CD14-positive monocyte (primary cell): ENCODE measurements around the gene BANP. TPM values are rescaled to one million over a fixed set of nuclear protein-coding genes. Genes with fewer than 3 reads are reported as not detected.
"Not testable (repeated sequence)": the region's sequence is repeated elsewhere in the genome, so short reads cannot be mapped to it uniquely, and the experiment has no call there.

Experiments
- DNase-seq, 3 donors: peaks; one replicate each; pipeline ENCODE4 v3.0.0-alpha.2; 2011 to 2022
- H2AFZ ChIP-seq: 2 replicates; pipeline ENCODE4 v1.6.0; 2012; ENCODE audit warnings: mild to moderate bottlenecking, low read depth, low read length, inconsistent platforms; ENCODE audit not compliant: insufficient read depth, poor library complexity, severe bottlenecking
- H3K27ac ChIP-seq, 2 donors: 1 replicate in 1 of 2; 2 replicates in 1 of 2; pipeline ENCODE4 v1.5.1; 2012 to 2013; ENCODE audit warnings: low read length in 2 of 2, control low read depth in 1 of 2, inconsistent platforms in 1 of 2, low read depth in 1 of 2, mild to moderate bottlenecking in 1 of 2
- H3K27me3 ChIP-seq, 2 donors: one replicate each; pipeline versions ENCODE4 v1.6.0 to v1.6.1; 2011 to 2013; ENCODE audit warnings: low read length in 2 of 2; ENCODE audit not compliant: control insufficient read depth in 2 of 2, insufficient read depth in 2 of 2
- H3K36me3 ChIP-seq, 2 donors: replicated peaks in 1 of 2; 1 replicate in 1 of 2; 2 replicates in 1 of 2; pipeline versions ENCODE4 v1.5.1 to v1.6.1; 2012 to 2013; ENCODE audit warnings: low read length in 2 of 2, control low read depth in 1 of 2, inconsistent platforms in 1 of 2, mild to moderate bottlenecking in 1 of 2; ENCODE audit not compliant: insufficient read depth in 2 of 2, control insufficient read depth in 1 of 2
- H3K4me1 ChIP-seq, 2 donors: 1 replicate in 1 of 2; 2 replicates in 1 of 2; pipeline versions ENCODE4 v1.5.1 to v1.6.1; 2012 to 2013; ENCODE audit warnings: low read length in 2 of 2, control low read depth in 1 of 2, inconsistent platforms in 1 of 2, mild to moderate bottlenecking in 1 of 2, moderate library complexity in 1 of 2; ENCODE audit not compliant: insufficient read depth in 2 of 2, control insufficient read depth in 1 of 2
- H3K4me2 ChIP-seq: replicated peaks from 2 replicates; pipeline ENCODE3; 2012; ENCODE audit warnings: low read length, moderate library complexity, mild to moderate bottlenecking; ENCODE audit not compliant: poor library complexity, severe bottlenecking; ENCODE audit errors: extremely low read depth
- H3K4me3 ChIP-seq, 3 experiments: fragments of 200-600 bp in 1 of 3; sonication (generic) in 1 of 3; replicated peaks in 1 of 3; 1 replicate in 2 of 3; 2 replicates in 1 of 3; pipeline ENCODE4 v1.5.1; 2011 to 2013; ENCODE audit warnings: low read length in 3 of 3, mild to moderate bottlenecking in 3 of 3, control low read depth in 2 of 3, low read depth in 2 of 3, inconsistent platforms in 1 of 3, moderate library complexity in 1 of 3
- H3K79me2 ChIP-seq: 2 replicates; pipeline ENCODE4 v1.6.0; 2012; ENCODE audit warnings: mild to moderate bottlenecking, control low read depth, inconsistent platforms, low read length, moderate library complexity; ENCODE audit not compliant: insufficient read depth
- H3K9ac ChIP-seq: 2 replicates; pipeline ENCODE4 v1.6.0; 2017; ENCODE audit warnings: low read length, mild to moderate bottlenecking; ENCODE audit not compliant: insufficient read depth, poor library complexity, severe bottlenecking
- H3K9me3 ChIP-seq, 2 donors: replicated peaks in 1 of 2; 1 replicate in 1 of 2; 2 replicates in 1 of 2; pipeline versions ENCODE4 v1.5.1 to v1.6.1; 2012 to 2013; ENCODE audit warnings: low read length in 2 of 2, control low read depth in 1 of 2; ENCODE audit not compliant: control insufficient read depth in 1 of 2, insufficient read depth in 1 of 2
- H4K20me1 ChIP-seq: 2 replicates; pipeline ENCODE4 v1.6.0; 2012; ENCODE audit warnings: mild to moderate bottlenecking, low read length, control low read depth, moderate library complexity; ENCODE audit not compliant: insufficient read depth
- H3K27ac Mint-ChIP-seq, 7 donors: one replicate each; pipeline ENCODE4 v1.8.0; 2020; ENCODE audit warnings: mild to moderate bottlenecking in 7 of 7, mixed read lengths in 7 of 7, moderate library complexity in 6 of 7, inconsistent platforms in 2 of 7
- H3K27me3 Mint-ChIP-seq, 3 donors: one replicate each; pipeline ENCODE4 v1.8.0; 2021 to 2022; ENCODE audit warnings: low read depth in 3 of 3, mild to moderate bottlenecking in 3 of 3, mixed read lengths in 3 of 3, moderate library complexity in 3 of 3, inconsistent platforms in 1 of 3
- H3K36me3 Mint-ChIP-seq, 2 donors: one replicate each; pipeline ENCODE4 v1.8.0; 2020; ENCODE audit warnings: mixed read lengths in 2 of 2, inconsistent platforms in 1 of 2, mild to moderate bottlenecking in 1 of 2
- H3K4me1 Mint-ChIP-seq: one replicate; pipeline ENCODE4 v1.8.0; 2020; ENCODE audit warnings: mild to moderate bottlenecking, mixed read lengths
- H3K4me3 Mint-ChIP-seq, 2 donors: one replicate each; pipeline ENCODE4 v1.8.0; 2020; ENCODE audit warnings: mild to moderate bottlenecking in 2 of 2, mixed read lengths in 2 of 2, moderate library complexity in 1 of 2
- H3K9me3 Mint-ChIP-seq, 7 donors: one replicate each; pipeline ENCODE4 v1.8.0; 2020 to 2022; ENCODE audit warnings: mixed read lengths in 7 of 7, mild to moderate bottlenecking in 6 of 7, moderate library complexity in 6 of 7, inconsistent platforms in 2 of 7
- WGBS: methylation state at CpG from one replicate; pipeline ENCODE4 v1.1.5; 2013; ENCODE audit warnings: missing lambda C conversion rate; ENCODE audit not compliant: insufficient coverage; 5-methylcytosine and 5-hydroxymethylcytosine counted together
- intact Hi-C, 2 donors: fragments of 100-400 bp; cut with micrococcal nuclease; formaldehyde crosslinking; loops; one replicate each; pipeline versions ENCODE4 v1.15.0 to v1.15.1; 2023
- polyA plus RNA-seq, 3 donors: library from polyadenylated mRNA; depleted of rRNA in 1 of 3; unstranded in 2 of 3; stranded (reverse) in 1 of 3; fragments of 300-500 nt in 2 of 3; fragments of >200 nt in 1 of 3; fragmentation: Illumina TruSeq in 2 of 3; gene quantifications; 1 replicate in 2 of 3; 2 replicates in 1 of 3; pipeline ENCODE4 v1.2.3, GENCODE V29; 2012 to 2021
- TF ChIP-seq, protein P1 (sequence below): fragments of 200-600 bp; IDR thresholded peaks from one replicate; pipeline ENCODE4 v1.8.0; 2022; ENCODE audit warnings: antibody characterized with exemption, mild to moderate bottlenecking

The BANP gene
- polyA plus RNA-seq, 3 donors: 10.1 to 40.9 (median 11.7) TPM

DNA sequence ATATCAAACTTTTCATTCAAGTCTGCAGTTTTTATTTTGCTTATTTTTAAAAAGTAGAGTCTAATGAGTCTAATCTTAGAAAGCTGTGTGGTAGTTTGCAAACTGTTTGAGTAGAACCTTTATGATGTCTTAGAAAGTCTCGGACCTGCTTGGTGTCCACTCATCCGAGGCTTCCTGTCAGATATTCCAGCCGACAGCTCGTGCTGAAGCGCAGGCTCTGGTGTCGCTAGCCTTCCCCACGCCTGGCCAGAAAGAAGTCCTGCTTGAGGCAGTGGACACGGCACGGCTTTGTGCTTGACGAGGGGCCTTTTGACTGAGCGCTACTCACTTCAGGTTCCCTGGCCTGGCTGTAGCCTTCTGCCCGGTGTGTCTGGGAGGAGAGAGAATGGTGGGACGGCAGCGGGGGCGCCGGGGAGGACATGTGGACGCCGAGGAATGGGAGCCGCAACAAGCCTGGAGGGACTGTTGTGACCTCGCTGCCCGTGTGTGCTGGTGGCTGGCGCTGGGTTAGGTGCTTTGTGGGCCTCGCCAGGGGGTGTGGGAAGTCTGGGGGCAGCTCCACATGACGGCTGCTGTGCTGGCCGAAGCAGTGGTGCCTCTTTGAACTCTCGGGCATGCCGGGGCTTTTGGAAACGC lies 33.5 kb downstream of the BANP start:
- Mint-ChIP-seq H3K27me3 (no peaks in the 10 kb centered on the region), H3K36me3 (peaks cover 71 to 81% of the 10 kb centered on the region in 2 donors), H3K4me1 (peaks cover 10% of the 10 kb centered on the region), H3K4me3 (peak overlapping the region in 1 of 2 donors; percentile 32), H3K9me3 (peaks cover 0 to 8% (median 0%) of the 10 kb centered on the region in 7 donors), H3K27ac (peak overlapping the region in 5 of 7 donors; percentile 25 to 89 (median 69))
- H3K4me1 ChIP-seq: no peaks in the 10 kb centered on the region
- TF ChIP-seq, protein P1, sequence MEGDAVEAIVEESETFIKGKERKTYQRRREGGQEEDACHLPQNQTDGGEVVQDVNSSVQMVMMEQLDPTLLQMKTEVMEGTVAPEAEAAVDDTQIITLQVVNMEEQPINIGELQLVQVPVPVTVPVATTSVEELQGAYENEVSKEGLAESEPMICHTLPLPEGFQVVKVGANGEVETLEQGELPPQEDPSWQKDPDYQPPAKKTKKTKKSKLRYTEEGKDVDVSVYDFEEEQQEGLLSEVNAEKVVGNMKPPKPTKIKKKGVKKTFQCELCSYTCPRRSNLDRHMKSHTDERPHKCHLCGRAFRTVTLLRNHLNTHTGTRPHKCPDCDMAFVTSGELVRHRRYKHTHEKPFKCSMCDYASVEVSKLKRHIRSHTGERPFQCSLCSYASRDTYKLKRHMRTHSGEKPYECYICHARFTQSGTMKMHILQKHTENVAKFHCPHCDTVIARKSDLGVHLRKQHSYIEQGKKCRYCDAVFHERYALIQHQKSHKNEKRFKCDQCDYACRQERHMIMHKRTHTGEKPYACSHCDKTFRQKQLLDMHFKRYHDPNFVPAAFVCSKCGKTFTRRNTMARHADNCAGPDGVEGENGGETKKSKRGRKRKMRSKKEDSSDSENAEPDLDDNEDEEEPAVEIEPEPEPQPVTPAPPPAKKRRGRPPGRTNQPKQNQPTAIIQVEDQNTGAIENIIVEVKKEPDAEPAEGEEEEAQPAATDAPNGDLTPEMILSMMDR: no peak
- H3K4me3 ChIP-seq: no peak overlapping the region
- 98% methylated on average over 25 of the region's 28 CpGs for WGBS
- no peaks in the 10 kb centered on the region for H3K27me3 ChIP-seq
- H2AFZ ChIP-seq: no peak overlapping the region
- no peak overlapping the region for H3K4me2 ChIP-seq
- H3K9me3 ChIP-seq: no peaks in the 10 kb centered on the region
- H3K27ac ChIP-seq: no peak overlapping the region
- peaks cover 2% of the 10 kb centered on the region for H3K79me2 ChIP-seq
- DNase-seq: no peak
- H3K9ac ChIP-seq: no peak overlapping the region
- peaks cover 4% of the 10 kb centered on the region for H4K20me1 ChIP-seq
- peaks cover 31 to 76% of the 10 kb centered on the region in 2 donors for H3K36me3 ChIP-seq
- intact Hi-C loops: loop anchor here in 1 of 2 donors (5.0 kb wide), 1 partner anchor 32 kb away; the partner anchor contains the start of gene BANP

DNA sequence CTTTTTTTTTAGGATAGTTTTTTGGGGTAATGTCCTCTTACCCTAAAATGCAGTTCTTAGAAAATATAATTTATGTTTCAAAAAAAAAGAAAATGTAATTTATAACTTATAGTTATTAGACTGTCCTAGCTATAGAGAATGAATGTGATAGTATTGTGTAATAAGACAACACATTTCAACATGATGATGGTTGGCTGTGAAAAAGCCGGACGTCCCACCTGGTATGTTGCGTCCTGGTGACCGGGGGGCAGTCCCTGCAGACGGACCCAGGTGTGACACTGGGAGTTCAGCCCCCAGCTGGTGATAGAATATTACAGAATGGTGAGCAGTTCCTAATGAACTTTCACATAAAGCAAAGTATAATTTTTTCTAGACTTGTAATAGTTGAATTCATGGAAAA lies 34.3 kb downstream of the BANP start:
- not testable (repeated sequence) for H3K4me1 Mint-ChIP-seq, H3K9me3 ChIP-seq, H3K4me2 ChIP-seq, DNase-seq, H3K9ac ChIP-seq, H2AFZ ChIP-seq, H4K20me1 ChIP-seq, H3K4me3 Mint-ChIP-seq, H3K27ac ChIP-seq, H3K79me2 ChIP-seq, H3K4me3 ChIP-seq, H3K27me3 Mint-ChIP-seq, H3K9me3 Mint-ChIP-seq, H3K4me1 ChIP-seq, H3K27me3 ChIP-seq
- intact Hi-C loops: loop anchor here in 1 of 2 donors (5.0 kb wide), 1 partner anchor 33 kb away; the partner anchor contains the start of gene BANP
- peaks cover 70 to 81% of the 10 kb centered on the region in 2 donors for H3K36me3 Mint-ChIP-seq
- H3K27ac Mint-ChIP-seq: peak overlapping the region in 4 of 7 donors; percentile 25 to 92 (median 42)
- H3K36me3 ChIP-seq: peaks cover 31 to 70% of the 10 kb centered on the region in 2 donors
- WGBS: no CpG with 5 or more reads among the region's 5 CpGs

DNA sequence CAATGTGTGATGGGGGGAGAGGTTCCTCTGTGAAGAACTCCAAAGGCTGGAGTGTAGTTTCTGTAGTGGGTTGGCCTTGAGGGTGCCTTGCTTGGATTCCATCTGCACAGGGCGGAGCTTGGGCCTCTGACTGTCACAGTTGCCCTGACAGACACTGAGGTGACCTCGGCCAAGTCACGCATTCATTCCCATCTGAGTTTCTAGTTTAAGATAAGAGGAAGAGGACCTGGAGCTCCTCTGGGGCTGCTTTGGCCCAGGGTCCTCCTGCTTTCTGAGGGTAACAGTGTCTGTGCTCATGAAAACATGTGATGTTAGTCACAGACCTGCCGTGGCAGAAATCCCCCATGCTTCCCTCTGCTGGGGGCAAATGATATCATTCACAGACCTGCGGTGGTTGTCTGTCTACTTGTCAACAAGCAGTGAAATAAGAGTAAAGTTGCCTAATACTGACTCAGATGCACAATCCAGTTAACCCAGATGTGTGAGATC lies 35.2 kb downstream of the BANP start:
- H3K79me2 ChIP-seq, H3K4me3 ChIP-seq, H3K4me1 ChIP-seq, H3K4me1 Mint-ChIP-seq, H4K20me1 ChIP-seq, H3K27me3 ChIP-seq, H3K9me3 ChIP-seq, H3K4me2 ChIP-seq, H3K27me3 Mint-ChIP-seq, H3K9ac ChIP-seq, H2AFZ ChIP-seq: not testable (repeated sequence)
- Mint-ChIP-seq H3K27ac (peak overlapping the region in 5 of 7 donors; percentile 17 to 92 (median 87)), H3K4me3 (peak overlapping the region in 1 of 2 donors; percentile 31), H3K9me3 (peaks cover 0 to 10% (median 1%) of the 10 kb centered on the region in 7 donors), H3K36me3 (peaks cover 70 to 77% of the 10 kb centered on the region in 2 donors)
- peak; percentile 48 to 80 (median 61) for DNase-seq
- intact Hi-C loops: loop anchor here in 1 of 2 donors (5.0 kb wide), 1 partner anchor 34 kb away; the partner anchor contains the start of gene BANP
- H3K36me3 ChIP-seq: peaks cover 30 to 69% of the 10 kb centered on the region in 2 donors
- H3K27ac ChIP-seq: peak overlapping the region in 1 of 2 donors; percentile 41
- WGBS: 0% methylated on average over 1 of the region's 5 CpGs
